ENCODE results near the gene LAMA3. TPM values are rescaled to one million over a fixed set of nuclear protein-coding genes. Genes with fewer than 3 reads are reported as not detected.

LAMA3 gene
- total and polyA plus RNA-seq, 10 of the 15 experiments (the other 5 are each of a cell fraction or from before 2014, with no cell fraction given): 0.37 to 6.5 (median 5.4) TPM

- TF ChIP-seq ZBTB33 (IDR thresholded peaks at IDR 0.05): no peak
- 0 out of 2 replicates have a peak, but pooled peaks have one; percentile 42 for TF ChIP-seq ZNF24 (IDR thresholded peaks at IDR 0.05)
- no peak for TF ChIP-seq HCFC1 (IDR thresholded peaks at IDR 0.05; ENCODE audit: low read length)
- no peak for TF ChIP-seq MAX (IDR thresholded peaks at IDR 0.05; ENCODE audit: low read depth, low read length)
- TF ChIP-seq MYC (IDR thresholded peaks at IDR 0.05; ENCODE audit: insufficient read depth, insufficient read length, insufficient replicate concordance, low read length, severe bottlenecking): no peak
- TF ChIP-seq BCL11A (IDR thresholded peaks at IDR 0.05; ENCODE audit: low read depth, low read length): no peak
- TF ChIP-seq FOXK2 (IDR thresholded peaks at IDR 0.05): no peak
- no peak for TF ChIP-seq SMC3 (IDR thresholded peaks at IDR 0.05; ENCODE audit: borderline replicate concordance, low read length)
- peak; percentile 50 for TF ChIP-seq RUNX3 (IDR thresholded peaks at IDR 0.05; ENCODE audit: low read length)
- TF ChIP-seq, protein P1, sequence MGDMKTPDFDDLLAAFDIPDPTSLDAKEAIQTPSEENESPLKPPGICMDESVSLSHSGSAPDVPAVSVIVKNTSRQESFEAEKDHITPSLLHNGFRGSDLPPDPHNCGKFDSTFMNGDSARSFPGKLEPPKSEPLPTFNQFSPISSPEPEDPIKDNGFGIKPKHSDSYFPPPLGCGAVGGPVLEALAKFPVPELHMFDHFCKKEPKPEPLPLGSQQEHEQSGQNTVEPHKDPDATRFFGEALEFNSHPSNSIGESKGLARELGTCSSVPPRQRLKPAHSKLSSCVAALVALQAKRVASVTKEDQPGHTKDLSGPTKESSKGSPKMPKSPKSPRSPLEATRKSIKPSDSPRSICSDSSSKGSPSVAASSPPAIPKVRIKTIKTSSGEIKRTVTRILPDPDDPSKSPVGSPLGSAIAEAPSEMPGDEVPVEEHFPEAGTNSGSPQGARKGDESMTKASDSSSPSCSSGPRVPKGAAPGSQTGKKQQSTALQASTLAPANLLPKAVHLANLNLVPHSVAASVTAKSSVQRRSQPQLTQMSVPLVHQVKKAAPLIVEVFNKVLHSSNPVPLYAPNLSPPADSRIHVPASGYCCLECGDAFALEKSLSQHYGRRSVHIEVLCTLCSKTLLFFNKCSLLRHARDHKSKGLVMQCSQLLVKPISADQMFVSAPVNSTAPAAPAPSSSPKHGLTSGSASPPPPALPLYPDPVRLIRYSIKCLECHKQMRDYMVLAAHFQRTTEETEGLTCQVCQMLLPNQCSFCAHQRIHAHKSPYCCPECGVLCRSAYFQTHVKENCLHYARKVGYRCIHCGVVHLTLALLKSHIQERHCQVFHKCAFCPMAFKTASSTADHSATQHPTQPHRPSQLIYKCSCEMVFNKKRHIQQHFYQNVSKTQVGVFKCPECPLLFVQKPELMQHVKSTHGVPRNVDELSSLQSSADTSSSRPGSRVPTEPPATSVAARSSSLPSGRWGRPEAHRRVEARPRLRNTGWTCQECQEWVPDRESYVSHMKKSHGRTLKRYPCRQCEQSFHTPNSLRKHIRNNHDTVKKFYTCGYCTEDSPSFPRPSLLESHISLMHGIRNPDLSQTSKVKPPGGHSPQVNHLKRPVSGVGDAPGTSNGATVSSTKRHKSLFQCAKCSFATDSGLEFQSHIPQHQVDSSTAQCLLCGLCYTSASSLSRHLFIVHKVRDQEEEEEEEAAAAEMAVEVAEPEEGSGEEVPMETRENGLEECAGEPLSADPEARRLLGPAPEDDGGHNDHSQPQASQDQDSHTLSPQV (IDR thresholded peaks at IDR 0.05): no peak
- TF ChIP-seq ETV6 (conservative IDR thresholded peaks at IDR 0.05 in 1 of 2, IDR thresholded peaks at IDR 0.05 in 1 of 2; ENCODE audit: borderline replicate concordance in 1 of 2, low read depth in 1 of 2): no peak; a peak in 1 of 4 replicates
- TF ChIP-seq TBL1XR1 (IDR thresholded peaks at IDR 0.05; ENCODE audit: low read depth, low read length): no peak
- no peak for TF ChIP-seq SKIL (IDR thresholded peaks at IDR 0.05; ENCODE audit: low read depth, poor library complexity, severe bottlenecking)
- TF ChIP-seq JUND (IDR thresholded peaks at IDR 0.05; ENCODE audit: low read depth, low read length): no peak
- no peak for TF ChIP-seq NFYB (IDR thresholded peaks at IDR 0.05; ENCODE audit: insufficient read depth, low read depth, low read length)
- no peak for TF ChIP-seq EZH2 (IDR thresholded peaks at IDR 0.05; ENCODE audit: borderline replicate concordance, control insufficient read depth, low read depth, low read length)
- no peak for TF ChIP-seq NFXL1 (IDR thresholded peaks at IDR 0.05; ENCODE audit: borderline replicate concordance)
- no peak for TF ChIP-seq TARDBP (IDR thresholded peaks at IDR 0.05; ENCODE audit: borderline replicate concordance)
- TF ChIP-seq RCOR1 (conservative IDR thresholded peaks at IDR 0.05; ENCODE audit: low read depth, low read length): no peak
- no peak for TF ChIP-seq ZZZ3 (IDR thresholded peaks at IDR 0.05; ENCODE audit: control insufficient read depth, insufficient read length, low read depth)
- TF ChIP-seq BACH1 (IDR thresholded peaks at IDR 0.05; ENCODE audit: borderline replicate concordance): no peak; the same call in 1 of the 2 replicates
- no peak for TF ChIP-seq IRF4 (IDR thresholded peaks at IDR 0.05; ENCODE audit: low read depth, low read length)
- no peak for TF ChIP-seq POLR2A (IDR thresholded peaks at IDR 0.05; ENCODE audit: low read depth, low read length)
Observed at GRCh38 chr18:23945416-23946079, 256.3 kb downstream of the LAMA3 start (continued).

All from GM12878 (cell line).